ENCODE results near the gene ARID1B. TPM values are rescaled to one million over a fixed set of nuclear protein-coding genes. Genes with fewer than 3 reads are reported as not detected.

The ARID1B gene
- total RNA-seq, 2 donors from 2014 or later: 62.9 to 71.6 TPM

- peaks cover 55% of the 10 kb centered on the region for H3K4me1 Mint-ChIP-seq (ENCODE audit: low read depth)
- H3K36me3 Mint-ChIP-seq (ENCODE audit: insufficient read depth in 2 of 2): peaks cover 8 to 11% of the 10 kb centered on the region in 2 donors
- no peaks in the 10 kb centered on the region for H3K27me3 Mint-ChIP-seq (ENCODE audit: low read depth)
- H3K4me3 Mint-ChIP-seq: no peak overlapping the region
- no peak overlapping the region for H3K27ac Mint-ChIP-seq
- ATAC-seq (replicated peaks in 1 of 2): no peak
- no peak for DNase-seq
- H3K9me3 Mint-ChIP-seq: peaks cover 2% of the 10 kb centered on the region in 2 donors
These were observed 331.7 kb downstream of the ARID1B start for GRCh38 chr6:157108923-157109322.

DNA sequence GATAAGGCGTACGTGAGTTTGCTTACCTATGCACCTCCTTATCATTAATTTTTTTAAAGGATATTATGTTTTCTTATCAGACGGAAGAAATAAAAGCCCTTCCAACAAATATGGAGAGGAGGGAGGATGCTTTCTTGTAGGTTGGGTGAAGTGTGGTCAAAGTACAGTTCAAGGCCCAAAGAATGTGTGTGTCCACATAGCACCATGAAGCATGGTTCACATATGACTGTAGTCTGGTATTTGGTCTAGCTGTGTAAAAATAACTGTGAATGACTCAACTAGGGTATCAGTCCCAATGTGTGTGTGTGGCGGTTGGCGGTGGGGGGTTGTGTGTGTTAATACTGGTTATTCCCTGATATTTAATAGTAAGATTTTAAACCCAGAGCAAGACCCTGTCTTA, 333.4 kb downstream of the ARID1B start:
- H3K4me3 Mint-ChIP-seq: no peak overlapping the region
- H3K27me3 Mint-ChIP-seq (ENCODE audit: low read depth): no peaks in the 10 kb centered on the region
- ATAC-seq (replicated peaks in 1 of 2) (no peak), DNase-seq (no peak)
- H3K27ac Mint-ChIP-seq: no peak overlapping the region
- H3K36me3 Mint-ChIP-seq (ENCODE audit: insufficient read depth in 2 of 2): peaks cover 5 to 11% of the 10 kb centered on the region in 2 donors
- H3K4me1 Mint-ChIP-seq (ENCODE audit: low read depth): peaks cover 60% of the 10 kb centered on the region
- H3K9me3 Mint-ChIP-seq: peaks cover 2% of the 10 kb centered on the region in 2 donors

DNA sequence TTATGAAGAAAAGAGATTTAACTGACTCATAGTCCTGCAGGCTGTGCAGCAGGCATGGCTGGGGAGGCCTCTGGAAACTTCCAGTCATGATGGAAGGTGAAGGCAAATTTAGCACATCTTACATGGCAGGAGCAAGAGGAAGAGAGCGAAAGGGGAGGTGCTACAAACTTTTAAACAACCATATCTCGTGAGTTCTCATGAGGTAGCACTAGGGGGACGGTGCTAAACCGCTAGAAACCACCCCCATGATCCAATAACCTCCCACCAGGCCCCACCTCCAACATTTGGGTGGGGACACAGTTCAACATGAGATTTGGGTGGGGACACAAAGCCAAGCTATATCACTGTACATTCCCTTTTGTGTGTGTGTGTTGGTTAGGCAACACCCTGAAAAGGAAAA, 336.2 kb downstream of the ARID1B start:
- DNase-seq (no peak), ATAC-seq (replicated peaks in 1 of 2) (no peak)
- Mint-ChIP-seq H3K4me3 (no peak overlapping the region), H3K9me3 (peaks cover 2% of the 10 kb centered on the region in 2 donors), H3K27ac (no peak overlapping the region), H3K27me3 (ENCODE audit: low read depth) (no peaks in the 10 kb centered on the region), H3K4me1 (ENCODE audit: low read depth) (peaks cover 32% of the 10 kb centered on the region), H3K36me3 (ENCODE audit: insufficient read depth in 2 of 2) (peaks cover 5 to 11% of the 10 kb centered on the region in 2 donors)

DNA sequence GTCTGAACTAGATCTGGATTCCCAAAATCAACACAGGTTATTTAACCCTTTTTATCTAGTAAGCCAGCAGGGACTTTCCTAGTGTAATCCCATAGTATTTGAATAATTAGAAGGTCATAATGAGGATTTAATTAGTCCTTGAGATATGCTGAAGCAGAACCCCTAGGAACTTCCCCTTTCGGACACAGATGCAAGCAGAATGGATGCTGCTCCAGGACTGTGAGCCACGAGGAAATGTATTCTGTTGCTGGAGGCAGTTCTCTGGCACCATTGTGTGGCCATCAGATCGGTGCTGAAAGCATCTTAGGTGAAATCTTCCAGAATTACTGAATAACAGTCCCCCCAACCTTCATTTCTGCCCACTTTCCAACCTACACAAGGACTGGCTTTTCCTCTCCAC, 339.2 kb downstream of the ARID1B start:
- Mint-ChIP-seq H3K27me3 (ENCODE audit: low read depth) (no peaks in the 10 kb centered on the region), H3K4me3 (no peak overlapping the region), H3K27ac (no peak overlapping the region), H3K36me3 (ENCODE audit: insufficient read depth in 2 of 2) (peaks cover 5 to 8% of the 10 kb centered on the region in 2 donors), H3K4me1 (ENCODE audit: low read depth) (peaks cover 22% of the 10 kb centered on the region), H3K9me3 (peaks cover 2% of the 10 kb centered on the region in 2 donors)
- DNase-seq: no peak
- no peak for ATAC-seq (replicated peaks in 1 of 2)

DNA sequence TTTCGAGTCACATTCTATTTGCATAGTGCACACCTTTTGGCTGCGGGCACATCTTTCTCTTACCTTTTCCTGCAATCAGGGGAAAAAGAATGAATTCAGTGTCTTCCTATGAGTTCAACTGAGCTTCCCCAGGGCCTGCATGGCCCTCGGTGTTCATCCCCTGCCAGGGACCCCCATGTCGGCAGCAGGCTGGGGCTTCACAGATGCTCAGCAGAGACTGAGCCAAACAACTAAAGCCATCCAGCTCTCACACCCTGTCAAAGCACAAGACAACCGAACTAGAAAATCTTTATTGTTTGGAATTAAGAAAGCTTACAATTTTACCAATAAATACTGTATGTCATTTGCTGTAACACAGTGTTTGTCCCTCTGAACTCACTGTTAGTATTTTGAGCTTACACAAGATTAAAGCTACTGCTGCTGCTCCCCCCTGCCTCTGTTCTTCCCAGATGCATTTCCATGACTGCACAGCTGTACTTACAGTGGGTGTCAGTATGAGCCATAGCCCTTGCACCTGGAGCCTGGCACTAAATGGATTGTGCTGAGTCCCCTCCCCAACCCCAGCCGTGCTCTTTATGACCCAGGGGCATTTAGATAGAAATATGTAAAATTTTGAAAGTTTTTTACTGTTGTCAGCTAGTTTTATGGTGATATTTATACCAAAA, 340.4 kb downstream of the ARID1B start:
- ATAC-seq (replicated peaks in 1 of 2): no peak
- Mint-ChIP-seq H3K9me3 (peaks cover 2% of the 10 kb centered on the region in 2 donors), H3K36me3 (ENCODE audit: insufficient read depth in 2 of 2) (peaks cover 2 to 3% of the 10 kb centered on the region in 2 donors), H3K27ac (no peak overlapping the region), H3K27me3 (ENCODE audit: low read depth) (no peaks in the 10 kb centered on the region), H3K4me1 (ENCODE audit: low read depth) (peaks cover 22% of the 10 kb centered on the region), H3K4me3 (no peak overlapping the region)
- DNase-seq: no peak

DNA sequence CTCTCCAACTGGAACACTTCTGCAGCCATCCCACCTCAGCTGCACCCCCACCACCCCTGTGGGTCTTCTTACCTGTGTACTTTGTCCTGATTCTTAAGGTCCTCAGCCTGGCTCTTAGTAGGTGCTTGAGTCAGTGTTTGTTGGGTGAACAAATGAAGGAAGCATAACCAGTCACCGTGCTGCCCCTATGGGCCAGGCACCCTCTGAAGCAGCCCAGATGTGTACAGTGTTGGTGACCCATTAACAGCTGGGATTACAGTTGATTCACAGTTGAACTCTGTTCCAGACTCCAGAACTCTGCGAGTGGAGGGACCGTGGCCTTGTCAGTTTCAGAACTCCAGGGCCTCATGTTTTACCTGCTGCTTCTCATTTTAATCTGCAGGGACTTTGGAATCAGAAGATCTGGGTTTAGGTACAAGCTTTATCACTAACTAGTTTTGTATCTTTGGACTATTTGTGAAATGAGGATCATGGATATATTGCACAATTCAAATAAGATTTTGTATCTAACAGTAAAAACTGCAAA, 342.4 kb downstream of the ARID1B start:
- no peak for ATAC-seq (replicated peaks in 1 of 2)
- Mint-ChIP-seq H3K9me3 (no peaks in the 10 kb centered on the region), H3K4me1 (ENCODE audit: low read depth) (peaks cover 17% of the 10 kb centered on the region), H3K27ac (no peak overlapping the region), H3K27me3 (ENCODE audit: low read depth) (no peaks in the 10 kb centered on the region), H3K36me3 (ENCODE audit: insufficient read depth in 2 of 2) (no peaks in the 10 kb centered on the region), H3K4me3 (no peak overlapping the region)
- DNase-seq: no peak

- no peak for ATAC-seq (replicated peaks in 1 of 2)
- no peak for DNase-seq
- no peaks in the 10 kb centered on the region for H3K27me3 Mint-ChIP-seq (ENCODE audit: low read depth)
- H3K4me1 Mint-ChIP-seq (ENCODE audit: low read depth): peaks cover 12% of the 10 kb centered on the region
- no peaks in the 10 kb centered on the region for H3K9me3 Mint-ChIP-seq
- H3K36me3 Mint-ChIP-seq (ENCODE audit: insufficient read depth in 2 of 2): peaks cover 0 to 2% of the 10 kb centered on the region in 2 donors
- no peak overlapping the region for H3K4me3 Mint-ChIP-seq
- no peak overlapping the region for H3K27ac Mint-ChIP-seq
These were observed 343.5 kb downstream of the ARID1B start for GRCh38 chr6:157120534-157121232.

DNA sequence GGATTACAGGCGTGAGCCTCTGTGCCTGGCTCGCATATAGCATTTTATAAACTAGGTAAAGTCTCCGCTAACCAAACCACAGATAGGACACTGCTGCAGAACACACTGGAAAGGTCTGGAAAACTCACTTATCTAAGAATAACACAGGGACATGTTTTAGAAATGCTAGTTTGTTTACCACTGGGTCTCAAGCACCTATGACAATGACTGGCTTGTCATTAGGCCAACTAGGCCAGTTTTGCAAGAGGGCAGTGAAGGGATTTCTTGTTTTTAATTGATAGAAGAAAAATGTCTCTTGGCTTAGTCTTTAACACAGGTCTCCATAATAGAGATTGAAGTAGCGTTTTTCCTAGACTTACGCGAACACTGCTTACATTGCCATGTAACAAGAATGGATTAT, 344.7 kb downstream of the ARID1B start:
- Mint-ChIP-seq H3K9me3 (no peaks in the 10 kb centered on the region), H3K4me1 (ENCODE audit: low read depth) (peaks cover 12% of the 10 kb centered on the region)

DNA sequence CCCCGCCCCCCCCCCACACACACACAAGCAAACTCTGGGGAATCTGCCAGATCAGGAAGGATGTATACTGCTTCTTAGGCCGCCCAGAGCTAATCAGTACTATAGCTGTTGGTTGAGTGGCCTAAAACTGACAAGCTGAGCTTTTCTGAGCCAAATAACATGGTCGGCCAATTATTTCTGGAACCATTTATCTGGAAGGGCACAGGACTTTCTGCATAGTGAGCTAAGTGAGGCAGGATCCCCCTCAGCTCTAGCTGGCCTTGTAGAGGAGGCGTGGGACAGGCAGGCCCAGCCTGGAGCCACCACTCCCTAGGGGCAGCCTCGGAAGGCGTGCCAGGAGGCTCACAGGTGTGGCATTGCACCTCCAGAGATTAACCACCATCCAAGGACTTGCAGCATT, 346.1 kb downstream of the ARID1B start:
- DNase-seq (no peak), ATAC-seq (replicated peaks in 1 of 2) (no peak)
- Mint-ChIP-seq H3K9me3 (no peaks in the 10 kb centered on the region), H3K4me1 (ENCODE audit: low read depth) (peaks cover 14% of the 10 kb centered on the region), H3K27ac (no peak overlapping the region), H3K4me3 (no peak overlapping the region), H3K36me3 (ENCODE audit: insufficient read depth in 2 of 2) (peaks cover 0 to 3% of the 10 kb centered on the region in 2 donors), H3K27me3 (ENCODE audit: low read depth) (no peaks in the 10 kb centered on the region)

More for the DNA sequence above, 344.7 kb downstream of the ARID1B start:
- Mint-ChIP-seq H3K4me3 (no peak overlapping the region), H3K27me3 (ENCODE audit: low read depth) (no peaks in the 10 kb centered on the region), H3K27ac (no peak overlapping the region), H3K36me3 (ENCODE audit: insufficient read depth in 2 of 2) (peaks cover 0 to 2% of the 10 kb centered on the region in 2 donors)
- DNase-seq: no peak
- no peak for ATAC-seq (replicated peaks in 1 of 2)

- Mint-ChIP-seq H3K27ac (no peak overlapping the region), H3K36me3 (ENCODE audit: insufficient read depth in 2 of 2) (peaks cover 0 to 7% of the 10 kb centered on the region in 2 donors), H3K27me3 (ENCODE audit: low read depth) (no peaks in the 10 kb centered on the region), H3K4me3 (no peak overlapping the region), H3K9me3 (no peaks in the 10 kb centered on the region), H3K4me1 (ENCODE audit: low read depth) (peaks cover 14% of the 10 kb centered on the region)
- no peak for ATAC-seq (replicated peaks in 1 of 2)
- DNase-seq: no peak
These were observed 347.5 kb downstream of the ARID1B start for GRCh38 chr6:157124485-157125254.

- Mint-ChIP-seq H3K27me3 (ENCODE audit: low read depth) (no peaks in the 10 kb centered on the region), H3K36me3 (ENCODE audit: insufficient read depth in 2 of 2) (peaks cover 0 to 7% of the 10 kb centered on the region in 2 donors), H3K4me3 (no peak overlapping the region), H3K9me3 (no peaks in the 10 kb centered on the region), H3K4me1 (ENCODE audit: low read depth) (peaks cover 10% of the 10 kb centered on the region), H3K27ac (no peak overlapping the region)
- DNase-seq (no peak), ATAC-seq (replicated peaks in 1 of 2) (no peak)
These were observed 348.4 kb downstream of the ARID1B start for GRCh38 chr6:157125531-157125930.

- Mint-ChIP-seq H3K27me3 (ENCODE audit: low read depth) (no peaks in the 10 kb centered on the region), H3K4me3 (no peak overlapping the region), H3K36me3 (ENCODE audit: insufficient read depth in 2 of 2) (peaks cover 0 to 7% of the 10 kb centered on the region in 2 donors), H3K27ac (no peak overlapping the region), H3K4me1 (ENCODE audit: low read depth) (peaks cover 4% of the 10 kb centered on the region), H3K9me3 (no peaks in the 10 kb centered on the region)
- ATAC-seq (replicated peaks in 1 of 2): no peak
- DNase-seq: no peak
These were observed 349.3 kb downstream of the ARID1B start for GRCh38 chr6:157126183-157127098.
